Bone marrow (tissue), 2 donors: Measurements from ENCODE around the gene NFIB.

ENCODE experiments used
- DNase-seq, 2 donors: peaks; one replicate each; lab custom pipeline; 2025; lab: John Stamatoyannopoulos, UW

Gene NFIB

DNA sequence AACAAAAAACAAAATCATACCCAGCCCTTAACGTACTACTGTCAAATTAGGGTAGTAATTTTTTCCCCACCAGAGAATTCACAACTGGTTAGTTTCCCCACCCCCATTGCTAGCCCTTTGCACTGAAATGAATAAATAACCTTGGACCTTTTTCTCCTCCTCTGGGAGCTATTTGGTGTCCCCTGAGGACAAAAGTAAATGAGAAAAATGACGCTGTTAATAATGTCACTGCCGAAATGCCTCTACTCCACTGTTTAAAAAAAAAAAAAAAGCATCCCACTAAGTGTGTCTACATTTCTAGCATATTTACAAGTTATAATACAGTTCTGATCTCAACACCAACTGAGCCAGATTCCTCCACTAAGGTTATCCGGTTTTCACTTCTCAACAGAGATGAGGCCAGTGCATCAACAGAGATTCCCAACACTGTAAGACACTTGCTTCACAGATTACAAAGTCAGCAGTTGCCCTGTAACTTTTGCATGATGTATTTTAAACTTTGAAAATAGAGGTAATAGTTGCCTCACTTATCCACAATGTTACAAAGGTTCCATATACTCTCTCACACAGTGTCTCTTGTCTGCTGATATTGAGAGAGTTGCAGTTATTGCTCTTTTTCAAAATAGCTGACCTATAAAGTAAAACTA is 5.1 kb upstream of the NFIB start:
- no peak for DNase-seq

DNA sequence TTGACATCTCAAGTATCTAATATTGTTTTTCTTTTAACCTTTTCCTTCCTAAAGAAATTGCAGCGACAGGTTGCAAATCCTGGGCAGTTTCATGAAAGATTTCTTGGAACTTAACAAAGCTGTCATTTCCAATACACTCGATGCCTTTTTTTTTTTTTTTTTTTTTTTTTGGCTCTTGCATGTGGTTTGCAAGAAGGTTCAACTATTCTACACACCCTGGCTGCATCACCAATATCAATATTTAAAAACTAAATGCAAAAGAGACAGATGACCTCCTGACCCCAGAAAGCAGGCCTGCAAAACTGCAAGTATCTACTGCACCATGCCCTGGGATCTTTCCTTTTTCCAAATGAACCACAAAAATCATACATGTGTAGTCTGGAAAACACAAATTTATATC is 4.4 kb upstream of the NFIB start:
- no peak for DNase-seq

DNA sequence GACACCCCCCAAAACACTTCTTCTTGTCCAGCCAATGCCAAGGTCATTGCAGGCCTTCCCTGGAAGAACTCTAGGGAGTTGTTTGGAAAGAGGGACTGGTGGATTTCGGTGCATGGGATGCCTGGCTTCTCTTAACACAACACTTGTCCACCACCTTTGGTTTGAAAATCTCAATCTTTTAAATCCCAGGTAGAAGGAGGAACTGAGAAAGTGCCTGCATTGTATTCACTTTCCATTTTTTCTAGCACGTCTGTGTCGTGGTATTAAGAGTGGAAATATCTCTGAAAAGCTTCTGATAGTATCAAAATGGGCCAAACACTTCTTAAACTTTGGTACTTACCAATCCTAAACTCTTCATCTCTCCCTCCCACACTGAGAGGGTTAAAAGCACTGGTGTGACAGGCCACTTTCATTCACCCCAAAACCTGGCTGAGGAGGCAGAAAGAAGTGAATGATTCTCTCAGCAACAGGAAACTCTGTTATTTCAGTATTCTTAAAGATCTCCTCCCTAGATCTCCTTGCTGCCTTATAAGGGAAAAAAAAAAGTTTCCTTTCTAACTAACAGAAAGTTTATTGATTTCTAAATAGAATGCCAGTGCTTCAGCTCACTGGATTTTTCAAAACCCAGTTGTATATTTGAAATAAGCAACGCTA is 3.9 kb upstream of the NFIB start:
- no peak for DNase-seq

GRCh38 chr9:14316602-14317300 is 2.8 kb upstream of the NFIB start:
- DNase-seq = no peak

DNA sequence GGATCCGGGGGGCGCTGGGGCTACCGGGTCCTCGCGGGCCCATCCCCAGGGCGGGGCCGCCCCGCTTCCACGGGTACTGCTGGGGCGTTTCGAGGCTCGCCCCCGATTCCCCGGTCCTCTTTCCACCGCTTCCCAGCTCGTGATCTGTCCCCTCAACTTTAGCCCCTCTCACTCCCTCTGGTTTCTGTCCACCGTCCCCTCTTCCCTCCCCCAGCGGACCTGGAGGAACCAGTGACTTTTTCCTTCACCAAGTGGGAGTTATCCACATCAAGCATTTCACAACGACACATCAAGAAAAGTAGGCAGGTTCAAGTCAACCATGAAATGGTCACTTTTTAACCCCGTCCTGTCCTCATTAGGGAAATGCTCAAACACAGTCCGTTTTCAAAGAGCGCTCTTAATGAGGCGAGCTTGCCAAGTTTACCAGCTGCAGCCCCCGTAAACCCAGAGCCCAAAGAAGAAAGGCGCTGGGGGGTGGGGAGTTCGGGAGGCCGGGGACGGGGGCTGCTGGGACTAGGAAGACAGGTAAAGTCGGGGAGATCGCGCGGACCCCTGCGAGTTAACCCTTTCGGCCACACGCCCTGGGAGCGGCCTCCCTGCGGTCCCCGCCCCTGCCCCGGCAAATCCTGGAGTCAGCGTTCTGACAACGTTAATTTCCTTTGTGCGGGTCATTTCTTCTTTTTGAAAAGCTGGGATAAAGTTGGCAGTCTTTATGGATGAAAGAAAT is 2.1 kb upstream of the NFIB start:
- DNase-seq = no peak

DNA sequence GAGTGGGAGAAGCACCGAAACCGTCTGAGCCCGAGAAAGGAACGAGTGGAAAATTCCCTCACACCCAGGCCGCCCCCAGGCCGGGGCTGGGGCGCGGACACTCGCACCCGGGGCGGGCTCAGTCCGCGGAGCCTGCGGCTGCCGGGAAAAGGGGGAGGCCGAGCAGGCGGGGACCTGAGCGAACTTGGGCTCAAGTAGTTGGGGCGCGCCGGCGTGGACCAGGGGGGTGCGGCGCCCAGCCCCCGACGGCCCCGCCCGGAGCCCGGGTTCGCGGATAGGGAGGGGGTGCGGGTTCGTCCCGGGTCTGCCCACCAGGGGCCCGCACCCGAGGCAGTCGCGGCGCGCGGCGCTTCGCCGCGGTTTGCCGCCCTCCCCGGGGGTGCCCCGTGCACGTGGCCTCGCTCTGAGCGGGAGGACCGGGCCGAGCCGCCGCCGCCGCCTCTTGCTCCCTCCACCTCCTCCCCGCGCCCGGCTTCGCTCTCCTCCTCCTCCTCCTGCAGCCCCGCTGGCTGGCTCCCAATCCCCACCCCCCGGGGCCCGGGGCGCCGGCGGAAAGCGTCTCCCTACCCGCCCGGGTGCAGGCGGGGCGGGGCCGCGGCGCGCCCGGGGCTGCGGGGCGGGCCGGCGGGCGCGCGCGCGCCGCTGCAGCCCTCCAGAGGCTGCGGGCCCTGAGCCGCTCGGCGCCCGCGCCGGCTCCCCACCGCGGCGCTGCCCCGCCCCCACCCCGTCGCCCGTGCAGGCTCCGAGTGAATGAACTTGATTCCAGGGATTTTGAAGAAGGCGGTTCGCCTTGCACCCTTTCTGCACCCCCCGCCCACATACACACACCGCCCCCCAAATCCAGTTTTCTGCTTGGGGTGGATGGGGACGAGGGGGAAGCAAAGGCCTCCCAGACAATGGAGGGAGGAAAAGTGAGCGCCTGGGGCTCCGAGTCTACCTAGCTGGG is 1.3 kb upstream of the NFIB start:
- no peak for DNase-seq

DNA sequence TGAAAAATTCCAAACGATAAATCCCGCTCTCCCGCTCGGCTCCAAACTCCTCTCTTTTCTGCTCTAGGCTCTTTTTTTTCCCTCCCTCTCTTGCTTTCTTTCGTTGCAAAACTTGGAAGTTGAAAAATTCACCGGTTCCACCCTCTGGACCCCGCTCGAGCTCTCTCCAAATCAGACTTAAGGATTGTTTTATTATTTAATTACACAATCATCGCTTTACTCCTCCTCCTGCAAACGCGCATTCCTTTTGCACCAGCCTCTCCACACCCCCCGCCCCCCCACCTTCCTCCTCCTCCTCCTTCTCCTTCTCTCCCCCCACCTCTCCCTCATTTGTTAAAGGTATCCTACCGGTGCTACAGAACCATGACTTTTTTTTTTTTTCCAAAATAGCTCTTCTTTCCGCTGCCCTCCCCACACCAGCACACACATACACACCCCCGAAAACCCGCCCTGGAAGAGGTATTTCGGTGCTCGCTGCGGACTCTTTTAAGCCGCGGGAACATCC is 535 bp upstream of the NFIB start:
- DNase-seq = no peak

DNA sequence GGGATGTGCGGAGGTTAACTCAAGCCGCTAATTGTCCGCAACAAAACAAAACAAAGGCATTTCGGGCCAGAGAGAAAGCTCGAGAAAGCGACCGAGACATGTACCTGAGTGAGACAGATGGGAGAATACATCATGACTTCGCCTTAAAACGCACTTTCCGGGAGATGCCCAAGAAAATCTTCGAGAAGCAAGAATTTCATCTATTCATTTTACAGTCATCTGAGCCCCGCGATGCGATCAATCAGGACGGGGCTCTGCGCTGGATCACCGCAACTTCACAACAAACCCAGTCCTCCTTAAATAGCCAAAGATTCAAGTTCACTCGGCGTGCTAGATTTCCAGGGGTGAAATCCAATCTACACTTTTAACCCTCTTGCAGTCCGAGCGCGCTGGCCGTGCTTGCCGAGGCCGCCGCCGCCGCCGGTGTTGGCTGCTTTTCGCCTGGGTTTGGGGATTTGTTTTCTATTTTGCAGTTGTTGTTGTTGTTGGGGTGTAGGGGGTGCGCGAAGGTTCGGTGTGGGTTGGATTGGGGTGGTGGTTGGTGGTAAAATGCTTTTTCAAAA is 482 bp downstream of the NFIB start:
- no peak for DNase-seq

DNA sequence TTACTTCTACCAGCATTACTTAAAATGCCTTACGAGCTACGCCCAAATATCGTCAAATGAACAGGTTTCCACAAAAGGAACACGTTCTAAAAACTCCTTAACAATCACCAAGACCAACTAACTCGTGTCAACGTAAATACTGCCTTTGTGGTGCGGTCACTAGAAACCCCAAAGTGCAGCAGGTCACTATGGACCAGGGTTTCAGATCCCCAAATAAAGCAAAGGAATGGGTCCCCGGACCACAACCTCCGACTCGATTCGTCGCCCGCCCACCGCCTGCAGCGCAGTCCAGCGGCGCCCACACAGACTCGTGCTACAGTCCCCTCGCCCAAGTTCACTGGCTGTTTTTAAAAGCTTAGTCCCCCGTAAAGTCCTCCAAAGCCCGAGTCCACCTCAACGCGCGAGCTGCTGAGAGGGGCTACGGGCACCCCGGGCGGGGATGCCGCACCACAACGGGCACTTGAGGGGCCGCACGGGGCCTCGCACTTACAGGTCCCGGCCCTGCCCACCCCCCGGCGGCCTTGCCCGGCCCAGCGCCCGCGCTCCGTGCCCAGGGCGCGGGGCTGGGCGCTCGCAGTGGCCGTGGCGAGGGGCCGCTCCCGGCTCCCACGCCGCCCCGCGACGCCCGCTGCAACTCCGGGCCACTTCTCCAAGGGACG is 1.1 kb downstream of the NFIB start:
- no peak for DNase-seq

GRCh38 chr9:14311956-14312685 is 1.8 kb downstream of the NFIB start:
- no peak for DNase-seq

DNA sequence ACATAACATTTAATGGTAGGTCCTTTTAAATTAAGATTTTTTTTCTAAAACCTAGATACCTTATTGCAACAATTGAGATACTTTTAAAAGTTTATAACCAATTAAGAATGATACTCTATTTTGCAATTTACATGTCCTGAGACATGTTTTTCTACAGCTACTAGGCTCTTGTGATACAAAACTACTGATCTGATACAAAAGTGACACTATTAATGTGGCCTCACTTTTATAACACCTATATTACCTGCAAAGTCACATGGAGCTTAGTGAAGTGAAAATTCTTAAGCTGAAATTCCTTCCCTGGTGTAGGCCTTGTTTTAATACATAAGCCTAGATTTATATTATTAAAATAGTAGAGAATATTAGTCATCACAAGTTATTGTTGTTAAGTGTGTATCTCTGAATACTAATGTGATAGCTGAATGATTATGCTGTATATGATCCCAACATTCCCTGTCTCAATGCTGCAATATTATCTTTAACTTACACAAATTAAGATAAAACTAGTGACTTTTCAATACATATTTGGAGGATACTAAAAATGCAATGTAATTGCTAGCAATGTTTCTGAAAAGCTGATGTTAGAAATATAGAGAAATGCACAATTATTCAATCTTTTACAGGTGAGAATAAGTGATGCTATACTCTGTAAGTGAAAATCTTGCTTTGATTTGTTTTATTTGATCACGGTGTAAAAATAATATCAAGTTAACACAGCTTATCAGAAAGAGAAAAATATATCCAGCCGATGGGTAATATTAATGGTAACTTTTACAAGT is 2.6 kb downstream of the NFIB start:
- no peak for DNase-seq

- DNase-seq = no peak
Observed at GRCh38 chr9:14310311-14310710, 3.6 kb downstream of the NFIB start.

DNA sequence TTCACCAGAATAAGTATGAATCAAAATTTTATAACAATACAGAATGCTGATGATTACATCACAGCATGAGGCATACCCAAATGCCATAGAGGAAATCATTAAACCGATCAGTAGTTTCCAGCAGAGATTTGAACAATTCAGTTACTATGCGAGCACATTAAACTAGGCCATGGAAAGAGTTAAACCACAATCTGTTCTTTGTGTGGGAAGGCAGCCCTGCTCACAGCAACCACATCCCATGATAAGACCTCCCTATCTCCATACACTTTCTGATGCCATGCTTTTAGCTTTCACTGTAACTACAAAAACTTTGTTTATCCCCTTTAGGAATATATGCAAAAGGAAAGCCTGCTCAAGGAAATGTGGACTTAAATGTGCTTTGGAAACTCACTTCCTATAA is 4.5 kb downstream of the NFIB start:
- no peak for DNase-seq

GRCh38 chr9:14308853-14309145 is 5.1 kb downstream of the NFIB start:
- DNase-seq = no peak

- DNase-seq = no peak
Observed at GRCh38 chr9:14307989-14308852, 5.7 kb downstream of the NFIB start.

DNA sequence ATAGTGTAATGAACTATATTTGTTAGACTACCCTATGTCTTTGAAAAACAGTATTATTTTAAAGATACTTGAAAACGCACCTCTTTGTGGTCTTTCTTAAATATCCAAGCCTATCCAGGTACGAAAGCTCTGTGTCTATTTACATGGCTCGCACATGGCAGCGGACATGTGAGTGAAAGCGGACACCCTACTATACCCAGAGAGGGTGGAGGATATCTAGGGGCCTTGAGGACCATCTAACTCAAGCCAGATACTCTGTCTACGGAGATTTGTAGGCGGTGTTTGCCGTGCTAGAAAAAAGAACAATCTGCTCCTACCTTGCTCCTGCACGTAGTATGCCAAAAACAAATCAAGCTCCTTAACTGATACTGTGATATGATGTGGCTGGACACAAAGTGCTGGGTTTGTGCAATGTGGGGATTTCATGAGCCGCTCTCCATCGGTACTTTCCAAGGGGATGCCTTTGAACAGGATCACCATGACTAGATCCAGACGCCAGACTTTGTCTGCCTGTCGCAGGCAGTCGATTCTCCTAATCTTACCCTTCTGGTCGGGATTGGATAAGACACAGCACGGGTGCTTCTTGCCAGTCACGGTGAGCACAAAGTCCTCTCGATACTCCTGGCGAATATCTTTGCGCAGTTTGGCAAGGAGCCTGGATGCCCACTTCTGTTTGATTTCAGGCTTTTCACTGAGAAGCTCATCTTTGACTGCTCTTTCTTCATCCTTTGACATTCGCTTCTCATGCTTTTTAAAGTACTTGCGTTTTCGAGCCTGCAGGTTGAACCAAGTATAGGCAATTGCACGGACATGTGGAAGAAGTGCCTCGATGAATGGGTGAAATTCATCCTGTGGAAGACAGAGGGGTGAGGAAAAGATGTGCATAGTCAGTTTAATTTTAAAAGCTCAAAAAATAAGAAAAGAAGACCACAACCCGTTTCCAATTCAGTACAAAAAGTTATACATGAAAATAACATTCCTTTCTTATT is 7.0 kb downstream of the NFIB start:
- DNase-seq = no peak

- no peak for DNase-seq
Observed at GRCh38 chr9:14306188-14306587, 7.8 kb downstream of the NFIB start.
